HG03280 (cell line): ENCODE measurements around the gene AMZ1.
A peak's percentile ranks its signal among the peaks of the same experiment; 100 is the strongest.
"Not testable (repeated sequence)": the region's sequence is repeated elsewhere in the genome, so short reads cannot be mapped to it uniquely, and the experiment has no call there.

ENCODE experiments used
- ATAC-seq: cut with Tn5 transposase; IDR thresholded peaks from one replicate; pipeline ENCODE4 v1.9.1; 2021; ENCODE audit warnings: mild to moderate bottlenecking, moderate library complexity; ENCODE audit not compliant: unreplicated experiment

AMZ1 gene

DNA sequence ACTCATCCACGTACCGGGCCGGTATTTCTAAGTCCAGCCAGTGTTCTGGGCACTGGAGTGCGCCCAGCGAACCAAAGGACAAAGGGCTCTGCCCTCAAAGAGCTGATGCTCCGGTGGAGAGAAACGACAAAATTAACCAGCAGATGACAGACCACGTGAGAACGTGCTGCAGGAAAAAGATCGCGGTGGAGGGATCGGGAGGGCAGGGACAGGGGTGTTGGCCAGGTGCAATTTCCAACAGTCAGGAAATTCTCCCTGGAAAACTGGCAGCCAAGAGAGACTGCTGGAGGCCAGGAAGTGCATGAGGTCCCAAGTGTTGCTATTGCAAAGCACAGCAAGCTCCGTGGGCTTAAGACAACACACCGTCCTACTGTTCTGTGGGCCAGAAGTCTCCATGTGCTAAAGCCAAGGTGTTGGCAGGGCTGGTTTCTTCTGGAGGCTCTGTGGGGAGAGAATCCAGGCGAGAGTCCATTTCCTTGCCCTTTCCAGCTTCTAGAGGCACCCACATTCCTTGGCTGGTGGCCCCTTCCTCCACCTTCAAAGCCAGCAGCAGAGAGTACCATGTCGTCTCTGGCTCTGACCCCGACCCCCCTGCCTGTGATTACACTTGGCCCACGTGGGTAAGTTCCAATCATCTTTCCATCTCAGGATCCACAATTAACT, 21.3 kb upstream of the AMZ1 start:
- no peak for ATAC-seq

DNA sequence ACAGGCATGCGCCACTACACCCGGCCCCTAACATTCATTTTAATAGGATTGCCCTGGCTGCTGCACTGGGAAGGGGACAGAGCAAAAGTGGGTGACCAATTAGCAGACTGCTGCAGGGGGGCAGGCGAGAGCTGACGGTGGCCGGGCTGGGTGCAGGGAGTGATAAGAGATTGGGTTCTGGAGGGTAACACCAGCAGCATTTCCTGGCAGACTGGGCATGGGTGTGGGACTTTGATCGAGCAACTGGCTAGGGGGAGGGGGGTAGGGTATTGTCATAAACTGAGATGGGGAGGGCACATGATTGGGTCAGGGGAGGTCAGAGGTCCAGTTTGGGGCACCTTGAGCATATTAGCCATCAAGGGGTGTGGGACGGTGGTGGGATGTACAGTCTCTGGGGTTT, 20.2 kb upstream of the AMZ1 start:
- no peak for ATAC-seq

DNA sequence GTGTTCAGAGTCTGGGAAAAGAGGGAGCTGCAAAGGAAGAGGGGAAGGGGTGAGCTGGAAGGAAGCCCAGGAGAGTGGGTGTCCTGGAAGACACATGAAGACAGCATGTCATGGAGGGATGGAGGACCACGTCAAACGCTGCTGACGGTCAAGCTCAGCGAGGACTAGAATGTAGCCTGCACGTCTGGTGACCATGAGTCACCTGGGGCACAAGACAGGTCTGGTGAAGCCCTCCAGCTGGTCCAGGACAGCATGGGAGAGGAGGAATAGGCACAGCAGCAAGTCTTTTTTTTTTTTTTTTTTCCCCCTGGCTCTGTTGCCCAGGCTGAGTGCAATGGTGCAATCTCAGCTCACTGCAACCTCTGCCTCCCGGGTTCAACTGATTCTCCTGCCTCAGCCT, 19.6 kb upstream of the AMZ1 start:
- no peak for ATAC-seq

DNA sequence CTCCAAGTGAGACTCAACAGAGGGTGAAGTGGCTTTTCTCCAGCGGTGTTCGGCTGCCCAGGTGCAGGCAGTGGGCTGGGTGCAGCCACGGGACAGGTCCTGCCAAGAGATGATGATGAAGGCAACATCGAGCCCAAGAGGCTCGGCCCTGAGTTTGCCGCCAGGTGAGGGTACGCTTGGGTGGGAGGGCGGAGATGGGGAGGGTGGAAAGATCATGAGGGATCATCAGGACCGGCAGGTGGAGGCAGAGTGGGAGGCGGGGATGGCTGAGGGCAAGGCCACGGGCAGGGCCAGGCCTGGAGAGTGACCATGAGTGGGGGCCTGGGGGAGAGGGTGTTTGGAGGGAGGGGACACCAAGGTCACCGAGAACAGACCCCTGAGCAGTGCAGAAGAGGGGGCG, 17.8 kb upstream of the AMZ1 start:
- ATAC-seq, result no peak

DNA sequence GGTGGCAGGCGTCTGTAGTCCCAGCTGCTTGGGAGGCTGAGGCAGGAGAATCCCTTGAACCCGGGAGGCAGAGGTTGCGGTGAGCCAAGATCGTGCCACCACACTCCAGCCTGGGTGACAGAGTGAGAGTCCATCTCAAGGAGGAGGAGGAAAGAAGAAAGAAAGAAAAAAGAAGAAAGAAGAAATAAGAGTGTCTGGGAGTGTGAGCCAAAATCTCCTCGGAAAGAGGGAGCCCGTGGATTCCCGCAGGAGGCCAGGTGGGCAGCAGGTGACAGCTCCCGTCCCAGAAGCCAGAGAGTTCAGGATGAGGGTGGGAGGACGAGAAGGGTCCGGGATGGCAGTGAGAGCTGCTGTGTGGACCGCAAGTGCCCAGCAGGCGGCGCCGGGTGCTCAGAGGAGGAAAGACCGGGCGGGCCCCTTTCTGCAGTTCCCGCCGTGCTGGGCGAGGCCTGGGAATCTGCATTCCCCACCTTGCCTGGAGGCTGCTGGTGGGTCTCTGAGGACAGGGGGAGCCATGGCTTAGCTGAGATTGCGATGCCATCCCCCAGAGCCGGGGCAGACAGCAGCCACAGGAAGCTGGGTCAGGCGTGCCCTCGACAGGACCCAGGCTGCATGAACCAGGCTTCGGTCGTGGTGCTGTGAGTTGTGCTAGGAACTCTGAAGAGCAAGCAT, 17.1 kb upstream of the AMZ1 start:
- peak; percentile 70 for ATAC-seq

DNA sequence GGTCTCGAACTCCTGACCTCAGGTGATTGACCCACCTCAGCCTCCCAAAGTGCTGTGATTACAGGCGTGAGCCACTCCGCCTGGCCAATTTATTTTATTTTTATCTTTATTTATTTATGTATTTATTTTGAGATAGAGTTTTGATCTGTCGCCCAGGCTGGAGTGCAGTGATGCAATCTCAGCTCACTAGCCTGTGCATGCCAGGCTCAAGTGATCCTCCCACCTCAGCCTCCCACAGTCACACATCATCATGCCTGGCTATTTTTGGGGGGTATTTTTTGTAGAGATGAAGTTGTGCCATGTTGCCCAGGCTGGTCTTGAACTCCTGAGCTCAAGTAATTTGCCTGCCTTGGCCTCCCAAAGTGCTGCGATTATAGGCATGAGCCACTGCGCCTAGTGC, 14.8 kb upstream of the AMZ1 start:
- not testable (repeated sequence) for ATAC-seq

DNA sequence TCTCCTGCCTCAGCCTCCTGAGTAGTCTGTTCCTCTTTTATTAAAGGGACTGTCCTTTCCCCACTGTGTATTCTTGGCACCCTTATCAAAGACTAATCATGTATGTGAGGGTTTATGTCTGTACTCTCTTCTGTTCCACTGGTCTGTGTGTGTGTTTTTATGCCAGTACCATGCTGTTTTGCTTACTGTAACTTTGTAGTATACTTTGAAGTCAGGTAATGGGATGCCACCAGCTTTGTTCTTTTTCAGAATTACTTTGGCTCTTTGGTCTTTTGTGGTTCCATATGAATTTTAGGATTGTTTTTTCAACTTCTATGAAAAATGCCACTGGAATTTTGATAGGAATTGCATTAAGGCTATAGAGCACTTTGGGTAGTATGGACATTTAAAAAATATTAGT, 14.1 kb upstream of the AMZ1 start:
- ATAC-seq, result no peak

DNA sequence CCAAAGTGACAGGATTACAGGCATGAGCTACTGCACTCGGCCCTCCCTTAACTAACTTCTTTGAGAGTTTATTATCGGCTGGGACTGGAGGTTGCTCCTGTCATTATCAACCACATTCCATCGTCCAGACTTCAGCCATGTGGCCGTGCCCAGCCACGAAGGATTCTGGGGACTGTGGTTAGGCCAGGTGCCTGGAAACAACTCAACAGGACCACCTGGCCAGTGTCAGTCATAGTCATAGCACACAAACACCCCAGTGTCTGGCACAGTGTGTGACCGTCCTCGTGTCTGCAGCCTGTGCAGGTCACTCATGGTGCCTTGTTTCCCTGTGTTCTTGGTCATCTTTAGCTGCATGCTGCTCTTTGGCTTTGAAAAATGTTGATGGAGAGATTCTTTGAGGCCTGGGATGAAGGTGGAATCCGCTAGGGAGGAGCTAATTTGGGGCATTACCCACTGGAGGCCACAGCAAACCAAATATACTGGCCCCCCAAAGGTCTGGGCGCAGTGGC, 12.7 kb upstream of the AMZ1 start:
- no peak for ATAC-seq

DNA sequence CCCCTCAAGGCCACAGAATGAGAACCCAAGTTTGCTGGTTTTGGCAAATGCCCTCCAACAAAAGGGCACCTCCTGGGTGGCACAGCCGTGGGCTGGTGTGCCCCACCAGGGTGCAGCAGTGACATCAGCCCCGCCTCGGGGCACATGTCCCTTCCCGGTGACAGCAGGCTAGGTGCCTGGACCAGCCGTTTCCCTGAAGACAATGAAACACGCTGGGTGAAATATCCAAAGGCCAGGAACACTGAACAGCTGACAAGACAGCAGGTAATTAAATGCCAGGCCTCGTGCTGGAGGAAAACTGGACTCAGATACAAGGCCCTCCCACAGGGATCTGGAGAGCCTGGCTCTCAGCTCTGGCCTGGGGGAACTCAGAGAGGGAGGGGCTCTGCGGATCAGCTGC, 11.4 kb upstream of the AMZ1 start:
- not testable (repeated sequence) for ATAC-seq

DNA sequence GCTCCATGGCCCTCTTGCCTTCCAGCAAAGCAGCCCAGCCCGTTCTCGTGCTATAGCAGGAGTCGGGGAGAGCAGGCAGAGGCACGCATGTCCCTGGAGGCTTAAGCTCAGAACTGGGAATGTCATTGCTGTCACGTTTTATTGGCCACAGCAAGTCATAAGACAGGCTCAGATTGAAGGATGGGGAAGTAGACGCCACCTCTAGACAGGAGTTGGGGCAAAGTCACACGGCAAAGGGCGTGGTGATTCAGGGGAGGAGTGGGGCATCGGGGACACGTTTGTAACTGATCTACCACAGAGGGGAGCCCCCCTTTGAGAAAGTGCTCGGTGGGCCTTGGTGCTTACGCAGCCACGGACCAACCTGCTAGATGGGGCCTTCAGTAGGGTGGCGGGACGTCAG, 9.5 kb upstream of the AMZ1 start:
- not testable (repeated sequence) for ATAC-seq

DNA sequence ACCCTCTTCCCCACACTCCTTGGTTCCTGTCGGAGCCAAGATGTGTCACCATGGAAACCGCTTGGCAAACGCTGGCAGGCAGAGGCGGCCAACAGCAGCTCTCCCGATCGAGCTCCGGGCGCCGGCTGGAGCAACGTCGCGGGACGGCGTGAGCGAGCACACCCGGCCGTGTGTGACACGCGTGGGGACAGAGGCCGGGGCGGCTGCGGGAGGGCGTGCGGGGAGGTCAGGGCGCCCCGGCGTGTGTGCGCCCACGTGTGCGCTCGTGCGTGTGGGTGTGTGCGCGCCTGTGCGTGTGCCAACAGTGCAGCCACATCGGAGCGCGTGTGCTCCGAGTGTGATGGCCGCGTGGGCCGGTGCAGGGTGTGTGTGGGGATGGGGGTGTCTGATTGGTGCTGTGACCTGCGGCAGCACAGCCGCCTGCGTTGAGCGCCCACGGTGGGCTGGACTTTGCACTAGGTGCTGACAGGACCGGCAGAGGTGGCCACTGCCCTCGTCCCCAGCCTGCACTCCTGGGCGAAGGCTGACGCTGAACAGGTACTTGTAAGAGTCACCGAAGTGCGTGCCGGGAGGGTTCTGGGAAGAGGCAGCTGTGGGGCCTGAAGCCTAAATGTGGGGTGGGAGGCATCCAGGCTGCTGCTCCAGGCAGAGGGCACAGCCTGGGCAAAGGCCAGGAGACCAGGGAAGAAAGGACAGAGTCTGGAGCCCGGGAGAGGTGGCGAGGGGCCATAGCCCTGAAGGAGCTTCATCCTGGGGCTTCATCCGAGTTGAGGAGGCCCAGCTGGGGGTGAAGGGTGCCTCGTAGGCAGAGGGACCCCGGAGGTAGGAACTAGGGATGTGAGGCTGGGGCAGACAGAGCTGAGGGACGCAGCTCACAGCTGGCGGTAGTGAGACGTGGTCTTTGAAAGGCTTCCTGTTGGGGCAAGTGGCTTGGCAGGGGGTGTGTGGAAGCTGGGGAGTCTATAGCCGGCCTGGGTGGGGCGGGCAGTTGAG, 8.6 kb upstream of the AMZ1 start:
- ATAC-seq, result not testable (repeated sequence)

DNA sequence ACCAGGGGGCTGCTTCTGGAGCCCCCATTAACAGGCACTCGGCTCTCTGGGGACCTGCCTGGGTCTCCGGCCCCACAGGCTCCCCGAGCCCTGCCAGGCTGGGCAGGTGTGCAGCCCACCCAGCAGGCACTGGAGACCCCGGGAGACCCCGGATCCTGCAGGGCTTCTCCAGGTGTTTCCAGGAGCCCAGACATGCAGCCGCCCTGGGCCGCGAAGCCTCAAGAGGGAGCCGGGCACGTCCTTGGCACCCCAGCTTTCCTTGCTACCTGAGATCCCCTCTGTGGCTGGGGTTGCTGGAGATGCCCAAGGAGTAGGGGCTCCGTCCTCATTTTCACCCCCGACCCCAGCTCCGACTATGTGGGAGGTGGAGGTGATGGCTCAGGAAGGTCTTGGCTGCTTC, 7.7 kb upstream of the AMZ1 start:
- no peak for ATAC-seq

DNA sequence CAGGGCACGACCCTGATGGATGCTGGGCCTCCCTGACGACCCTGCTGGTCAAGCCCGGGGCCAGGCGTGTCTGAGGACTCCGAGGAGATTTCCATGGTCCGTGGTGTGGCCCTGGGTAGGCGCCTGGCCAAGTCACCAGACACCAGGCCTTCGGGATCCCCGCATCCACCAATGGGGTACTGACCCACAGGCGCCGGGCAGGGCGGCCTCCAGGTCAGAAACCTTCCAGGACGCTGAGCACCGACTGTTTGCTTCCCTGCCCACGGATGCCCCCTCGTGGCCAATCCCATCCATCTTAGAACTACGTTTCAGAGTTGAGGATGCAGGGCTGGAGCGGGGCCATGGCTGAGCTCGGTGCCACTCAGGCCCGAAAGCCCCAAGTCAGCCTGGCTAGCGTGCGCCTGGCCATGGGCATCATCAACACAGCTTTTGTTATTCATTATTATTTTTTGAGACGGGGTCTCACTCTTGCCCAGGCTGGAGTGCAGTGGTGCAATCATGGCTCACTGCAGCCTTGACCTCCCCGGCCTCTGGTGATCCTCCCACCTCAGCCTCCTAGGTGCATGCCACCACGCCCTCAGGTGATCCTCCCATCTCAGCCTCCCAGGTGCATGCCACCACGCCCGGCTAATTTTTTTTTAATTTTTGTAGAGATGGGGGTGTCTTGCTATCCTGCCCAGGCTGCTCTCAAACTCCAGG, 7.1 kb upstream of the AMZ1 start:
- ATAC-seq, result no peak

DNA sequence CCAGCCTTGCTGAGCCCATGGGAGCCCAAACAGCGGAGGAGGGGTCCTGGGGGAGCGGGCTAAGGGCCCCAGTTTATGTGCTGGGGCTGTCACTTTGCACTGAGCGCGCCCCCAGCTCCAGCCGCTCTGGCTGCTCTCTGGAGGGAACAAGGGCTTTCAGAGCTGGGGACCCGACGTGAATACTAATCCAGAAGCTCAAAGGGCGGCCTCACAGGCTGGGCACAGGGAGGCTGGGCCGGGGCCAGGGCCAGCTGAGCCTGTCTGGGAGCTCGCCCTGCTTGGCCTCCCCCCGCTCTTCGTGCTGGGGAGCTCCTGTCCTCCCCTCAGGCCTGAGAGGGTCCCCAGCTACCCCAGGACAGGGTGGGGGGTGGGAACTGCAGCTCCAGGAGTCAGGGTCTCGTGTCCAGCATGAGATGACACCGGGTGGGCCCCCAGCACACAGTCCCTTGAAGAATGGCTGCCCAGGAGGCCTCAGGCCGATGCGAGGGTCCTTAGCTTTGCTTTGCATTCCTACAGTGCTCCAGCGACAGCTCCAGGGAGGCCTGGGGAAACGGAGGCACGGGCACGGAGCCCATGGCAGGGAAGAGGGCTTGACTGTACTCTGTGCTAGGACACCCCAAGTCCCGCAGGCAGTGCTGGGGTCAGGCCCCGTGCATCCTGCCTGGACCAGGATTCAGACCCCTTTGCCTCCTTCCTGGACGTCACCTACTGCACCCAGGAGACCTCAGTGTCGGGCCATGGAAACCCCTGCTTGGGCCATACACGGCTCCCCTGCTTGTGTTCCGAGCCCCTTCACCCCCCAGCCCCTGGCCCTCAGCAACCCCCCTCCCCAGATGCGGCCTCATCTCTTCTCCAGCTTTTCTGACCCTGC, 5.8 kb upstream of the AMZ1 start:
- no peak for ATAC-seq

DNA sequence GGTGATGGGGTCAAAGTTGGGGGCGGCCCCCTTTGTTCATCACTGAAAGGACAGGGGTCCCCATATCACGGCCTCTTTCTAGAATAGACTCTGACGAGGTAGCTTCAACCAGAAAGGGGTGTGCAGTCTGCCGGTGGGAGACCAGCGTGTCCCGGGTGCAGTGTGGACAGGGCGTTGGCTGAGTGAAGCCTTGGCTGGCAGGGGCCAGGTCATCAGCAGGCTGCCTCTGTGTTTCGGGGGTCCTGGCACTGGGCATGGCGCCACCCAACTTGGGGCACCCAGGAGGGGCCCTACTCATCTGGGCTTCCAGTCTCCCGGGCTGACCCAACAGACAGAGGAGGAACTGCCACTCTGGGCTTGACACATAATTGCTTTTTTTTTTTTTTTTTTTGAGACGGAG, 3.5 kb upstream of the AMZ1 start:
- ATAC-seq, result no peak

DNA sequence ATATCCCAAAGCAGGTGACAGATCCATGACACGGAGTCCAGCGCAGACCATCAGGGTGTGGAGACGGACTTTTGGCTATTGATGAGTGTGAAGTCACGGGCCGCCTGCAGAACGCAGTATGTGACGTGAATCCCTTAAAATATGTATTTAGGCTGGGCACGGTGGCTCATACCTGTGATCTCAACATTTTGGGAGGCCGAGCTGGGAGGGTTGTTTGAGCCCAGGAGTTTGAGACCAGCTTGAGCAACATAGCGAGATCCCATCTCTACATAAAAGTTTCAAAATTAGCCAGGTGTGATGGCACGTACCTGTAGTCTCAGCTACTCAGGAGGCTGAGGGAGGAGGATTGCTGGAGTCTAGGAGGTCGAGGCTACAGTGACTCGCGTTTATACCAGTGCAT, 1.9 kb upstream of the AMZ1 start:
- no peak for ATAC-seq

DNA sequence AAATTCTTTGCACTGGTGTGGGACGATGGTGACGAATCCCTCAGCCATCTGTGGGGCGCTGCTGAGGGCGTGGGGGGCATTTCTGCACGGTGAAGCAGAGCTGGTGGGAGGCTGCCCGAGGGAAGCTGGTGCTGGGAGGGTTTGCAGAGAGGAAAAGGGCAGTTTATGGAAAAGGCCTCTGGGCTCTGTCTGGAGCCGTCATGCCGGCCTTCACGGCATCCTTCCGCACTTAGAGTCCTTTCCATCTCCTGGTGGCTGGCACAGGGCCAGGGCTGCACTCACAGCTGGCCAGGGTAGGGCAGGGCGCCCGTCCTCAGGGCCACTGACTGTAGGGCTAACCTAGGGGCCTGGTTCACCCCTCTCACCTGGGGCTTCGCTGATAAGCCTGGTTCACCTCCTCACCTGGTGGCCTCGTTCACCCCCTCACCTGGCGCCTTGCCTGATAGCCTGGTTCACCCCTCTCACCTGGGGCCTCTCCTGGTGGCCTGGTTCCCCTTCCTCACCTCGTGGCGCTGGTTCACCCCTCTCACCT, 598 bp upstream of the AMZ1 start:
- ATAC-seq, result no peak

DNA sequence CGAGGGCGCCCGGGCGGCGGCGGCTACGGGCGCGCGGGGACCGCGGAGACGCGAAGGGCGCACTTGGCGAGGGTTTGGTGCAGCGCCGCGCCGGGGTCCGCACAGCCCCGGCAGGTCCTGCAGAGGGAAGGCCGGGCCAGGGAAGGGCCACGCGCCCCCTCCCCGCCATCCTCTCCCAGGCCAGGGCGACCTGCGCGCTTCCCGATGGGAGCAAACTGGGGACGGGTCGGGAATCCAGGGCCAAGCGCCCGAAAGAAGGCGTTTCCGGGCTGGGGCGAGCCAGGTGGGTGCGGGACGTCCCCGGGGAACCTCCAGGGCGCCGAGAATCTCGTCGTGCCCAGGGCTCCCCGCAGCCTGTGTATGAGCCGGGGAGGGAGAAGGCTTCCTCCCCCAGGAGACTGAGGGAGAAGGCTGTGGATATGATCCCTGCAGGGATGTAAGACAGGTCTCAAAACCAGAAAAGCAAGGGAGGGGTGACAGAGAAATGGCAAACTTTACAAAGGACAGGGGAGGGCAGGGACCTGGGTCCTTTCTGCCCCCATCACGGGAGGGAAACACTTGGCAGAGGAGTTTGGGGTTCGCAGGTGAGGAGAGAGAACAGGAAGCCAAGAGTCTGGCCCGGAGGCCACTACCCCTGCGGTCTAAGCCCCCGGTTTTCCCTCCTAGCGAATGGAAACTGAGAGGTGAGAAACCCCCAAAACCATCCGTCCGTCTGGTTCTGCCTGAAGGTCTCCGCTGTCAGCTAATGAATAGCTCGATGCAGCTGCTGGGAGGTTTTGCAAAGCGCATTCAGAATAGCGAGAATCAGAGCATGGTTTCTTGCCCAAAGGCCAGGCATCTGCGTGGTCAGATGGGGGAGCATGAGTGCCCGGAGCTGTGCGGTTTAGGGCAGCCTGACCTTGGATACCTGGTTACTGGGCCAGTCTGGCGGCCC, 674 bp downstream of the AMZ1 start:
- ATAC-seq, result peak; percentile 63
